ENCODE measurements around the gene SPATA13.

SPATA13 gene

GRCh38 chr13:24281188-24282008 is 120.9 kb downstream of the SPATA13 start:
- TF ChIP-seq, protein P1, sequence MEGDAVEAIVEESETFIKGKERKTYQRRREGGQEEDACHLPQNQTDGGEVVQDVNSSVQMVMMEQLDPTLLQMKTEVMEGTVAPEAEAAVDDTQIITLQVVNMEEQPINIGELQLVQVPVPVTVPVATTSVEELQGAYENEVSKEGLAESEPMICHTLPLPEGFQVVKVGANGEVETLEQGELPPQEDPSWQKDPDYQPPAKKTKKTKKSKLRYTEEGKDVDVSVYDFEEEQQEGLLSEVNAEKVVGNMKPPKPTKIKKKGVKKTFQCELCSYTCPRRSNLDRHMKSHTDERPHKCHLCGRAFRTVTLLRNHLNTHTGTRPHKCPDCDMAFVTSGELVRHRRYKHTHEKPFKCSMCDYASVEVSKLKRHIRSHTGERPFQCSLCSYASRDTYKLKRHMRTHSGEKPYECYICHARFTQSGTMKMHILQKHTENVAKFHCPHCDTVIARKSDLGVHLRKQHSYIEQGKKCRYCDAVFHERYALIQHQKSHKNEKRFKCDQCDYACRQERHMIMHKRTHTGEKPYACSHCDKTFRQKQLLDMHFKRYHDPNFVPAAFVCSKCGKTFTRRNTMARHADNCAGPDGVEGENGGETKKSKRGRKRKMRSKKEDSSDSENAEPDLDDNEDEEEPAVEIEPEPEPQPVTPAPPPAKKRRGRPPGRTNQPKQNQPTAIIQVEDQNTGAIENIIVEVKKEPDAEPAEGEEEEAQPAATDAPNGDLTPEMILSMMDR (IDR thresholded peaks at IDR 0.05; ENCODE audit: control extremely low read depth, extremely low read depth, low read depth, missing control alignments), result no peak
- no peak for DNase-seq (ENCODE audit: extremely low spot score)
- POLR2A ChIA-PET, result no interaction called here
- CTCF ChIA-PET, result interaction anchor here (0.9 to 3.4 kb wide), 4 partner anchors 8 to 17 kb away, joined by 3 to 14 read pairs (median 4); no protein-coding TSS in a partner anchor

- TF ChIP-seq, protein P1 (IDR thresholded peaks at IDR 0.05; ENCODE audit: control extremely low read depth, extremely low read depth, low read depth, missing control alignments), result no peak
- ChIA-PET CTCF (interaction anchor here (1.4 to 3.4 kb wide), 2 partner anchors 9 to 17 kb away, joined by 4 to 14 read pairs; no protein-coding TSS in a partner anchor), POLR2A (no interaction called here)
- no peak for DNase-seq (ENCODE audit: extremely low spot score)
Observed at GRCh38 chr13:24282256-24282655, 121.7 kb downstream of the SPATA13 start.

GRCh38 chr13:24284889-24285565 is 124.5 kb downstream of the SPATA13 start:
- DNase-seq (ENCODE audit: extremely low spot score), result no peak
- ChIA-PET CTCF (interaction anchor here (1.1 to 1.8 kb wide), 4 partner anchors 12 to 57 kb away, joined by 3 to 7 read pairs (median 5); no protein-coding TSS in a partner anchor), POLR2A (interaction anchor here (0.6 kb wide), 1 partner anchor 691 kb away, joined by 3 read pairs; no protein-coding TSS in a partner anchor)
- TF ChIP-seq, protein P1 (IDR thresholded peaks at IDR 0.05; ENCODE audit: control extremely low read depth, extremely low read depth, low read depth, missing control alignments), result no peak

DNA sequence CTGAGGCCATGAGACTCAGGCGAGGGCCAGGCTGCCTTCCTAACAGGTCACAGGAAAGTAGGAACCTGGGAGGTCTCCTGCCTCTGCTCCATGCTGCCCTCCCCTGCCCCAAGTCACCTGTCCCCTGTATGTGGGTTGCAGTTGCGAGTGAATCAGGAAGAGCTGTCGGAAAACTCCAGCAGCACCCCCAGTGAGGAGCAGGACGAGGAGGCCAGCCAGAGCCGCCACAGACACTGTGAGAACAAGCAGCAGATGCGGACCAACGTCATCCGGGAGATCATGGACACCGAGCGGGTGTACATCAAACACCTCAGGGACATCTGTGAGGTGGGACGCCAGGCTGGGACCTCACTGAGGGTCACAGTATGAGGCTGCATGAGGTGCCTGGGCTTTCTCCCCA is 126.1 kb downstream of the SPATA13 start:
- TF ChIP-seq, protein P1 (IDR thresholded peaks at IDR 0.05; ENCODE audit: control extremely low read depth, extremely low read depth, low read depth, missing control alignments), result no peak
- DNase-seq (ENCODE audit: extremely low spot score), result no peak
- ChIA-PET CTCF (interaction anchor here (1.5 to 1.7 kb wide), 2 partner anchors 16 to 58 kb away, joined by 3 to 5 read pairs; no protein-coding TSS in a partner anchor), POLR2A (no interaction called here)

GRCh38 chr13:24287748-24288287 is 127.3 kb downstream of the SPATA13 start:
- TF ChIP-seq, protein P1 (IDR thresholded peaks at IDR 0.05; ENCODE audit: control extremely low read depth, extremely low read depth, low read depth, missing control alignments), result no peak
- no peak for DNase-seq (ENCODE audit: extremely low spot score)
- POLR2A ChIA-PET, result no interaction called here
- CTCF ChIA-PET, result interaction anchor here (1.5 to 1.7 kb wide), 2 partner anchors 11 to 59 kb away, joined by 4 to 5 read pairs; no protein-coding TSS in a partner anchor

DNA sequence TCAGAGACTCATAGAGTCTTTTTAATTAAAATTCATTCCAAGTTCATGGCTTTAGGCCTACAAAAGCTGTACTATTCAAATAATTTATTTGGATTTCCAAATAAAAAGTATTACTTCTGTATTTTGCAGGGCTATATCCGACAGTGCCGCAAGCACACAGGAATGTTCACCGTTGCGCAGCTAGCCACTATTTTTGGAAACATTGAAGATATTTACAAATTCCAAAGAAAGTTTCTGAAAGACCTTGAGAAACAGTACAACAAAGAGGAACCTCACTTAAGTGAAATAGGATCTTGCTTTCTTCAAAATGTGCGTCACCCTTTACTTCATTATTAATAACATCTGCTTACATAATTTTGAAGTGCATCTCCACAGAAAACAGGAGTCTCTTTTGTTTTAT is 128.3 kb downstream of the SPATA13 start:
- ChIA-PET CTCF (interaction anchor here (1.7 kb wide), 1 partner anchor 10 kb away, joined by 4 read pairs; no protein-coding TSS in a partner anchor), POLR2A (no interaction called here)
- TF ChIP-seq, protein P1 (IDR thresholded peaks at IDR 0.05; ENCODE audit: control extremely low read depth, extremely low read depth, low read depth, missing control alignments), result no peak
- DNase-seq (ENCODE audit: extremely low spot score), result no peak

Measured in GM10248 (cell line).